Left hindlimb (tissue), 1 donor: ENCODE data around the gene KCNH6.

ENCODE experiments used
- DNase-seq: peaks from one replicate; pipeline ENCODE4 v3.0.0-alpha.2; 2018

Gene KCNH6

GRCh38 chr17:63486317-63487013 is 36.7 kb upstream of the KCNH6 start:
- DNase-seq = peak; percentile 23

- DNase-seq = no peak
Observed at GRCh38 chr17:63487014-63487339, 36.2 kb upstream of the KCNH6 start.

- DNase-seq = peak; percentile 5
Observed at GRCh38 chr17:63488851-63489250, 34.3 kb upstream of the KCNH6 start.

DNA sequence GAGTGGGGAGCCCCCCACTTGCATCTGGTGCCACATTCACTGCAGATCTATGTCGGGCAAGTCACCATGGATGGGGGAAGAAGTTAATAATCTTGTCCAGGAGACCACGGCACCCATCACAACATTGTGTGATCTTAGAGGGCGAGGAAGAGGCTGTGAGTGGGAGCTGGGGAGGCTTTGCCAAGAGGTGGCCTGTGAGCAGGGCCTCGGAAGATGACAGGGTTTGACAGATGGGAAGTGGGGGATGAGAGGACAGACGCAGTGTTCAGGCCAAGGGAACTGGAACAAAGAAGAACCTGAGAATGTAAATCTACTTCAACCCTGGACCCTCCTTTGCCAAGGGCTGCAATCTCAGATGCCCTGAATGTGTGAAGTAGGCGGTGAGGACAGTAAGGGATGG is 33.9 kb upstream of the KCNH6 start:
- peak; percentile 8 for DNase-seq

DNA sequence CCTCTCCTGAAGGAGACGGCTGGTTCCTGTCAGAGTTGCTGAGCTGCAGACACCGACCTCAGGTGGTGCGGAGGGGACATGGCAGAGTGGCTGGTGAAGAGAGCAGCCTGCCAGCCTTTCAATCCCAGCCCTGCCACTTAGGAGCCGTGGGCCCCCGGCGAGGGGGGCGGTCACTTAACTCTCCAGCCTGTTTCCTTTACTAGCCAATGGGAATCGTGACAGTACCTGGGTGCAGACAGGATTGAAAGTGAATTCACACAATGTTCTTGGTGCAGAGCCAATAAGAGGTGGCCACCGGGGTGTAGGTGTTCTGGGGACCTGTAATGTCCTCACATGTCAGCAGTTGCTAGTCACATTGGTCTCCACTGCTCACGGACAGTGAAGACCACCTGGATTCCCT is 32.8 kb upstream of the KCNH6 start:
- DNase-seq = peak; percentile 6

- DNase-seq = no peak
Observed at GRCh38 chr17:63490858-63491400, 32.2 kb upstream of the KCNH6 start.

- no peak for DNase-seq
Observed at GRCh38 chr17:63491413-63491812, 31.7 kb upstream of the KCNH6 start.

DNA sequence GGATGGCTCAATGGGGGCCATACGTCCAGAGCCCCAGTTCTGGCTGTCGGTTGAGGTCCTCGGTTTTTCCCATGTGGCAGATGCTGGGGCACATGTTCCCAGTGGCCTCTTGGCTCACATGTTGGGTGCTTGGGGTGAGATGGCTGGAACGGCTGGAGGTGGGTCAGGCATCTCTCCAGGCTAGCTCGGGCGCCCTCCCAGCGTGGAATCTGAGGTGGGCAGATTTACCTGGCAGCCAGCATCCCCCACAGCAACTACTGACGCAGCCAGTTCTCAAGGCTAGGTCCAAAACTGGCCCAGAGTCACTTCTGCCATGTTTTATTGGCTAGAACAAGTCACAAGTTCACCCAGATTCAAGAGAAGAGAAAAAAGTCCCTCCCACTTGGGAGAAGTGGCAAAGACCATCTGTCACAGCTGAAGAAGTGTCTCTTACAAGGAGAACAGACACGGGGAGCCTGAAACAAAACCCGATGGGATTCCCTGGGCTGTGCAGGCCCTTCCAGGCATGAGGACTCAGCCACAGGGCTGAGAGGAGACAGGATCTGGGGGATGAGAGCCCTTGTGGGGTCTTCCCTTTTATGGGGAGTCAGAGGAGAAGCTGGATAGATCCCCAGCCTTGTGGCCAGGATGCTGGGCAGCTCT is 31.1 kb upstream of the KCNH6 start:
- DNase-seq = no peak

DNA sequence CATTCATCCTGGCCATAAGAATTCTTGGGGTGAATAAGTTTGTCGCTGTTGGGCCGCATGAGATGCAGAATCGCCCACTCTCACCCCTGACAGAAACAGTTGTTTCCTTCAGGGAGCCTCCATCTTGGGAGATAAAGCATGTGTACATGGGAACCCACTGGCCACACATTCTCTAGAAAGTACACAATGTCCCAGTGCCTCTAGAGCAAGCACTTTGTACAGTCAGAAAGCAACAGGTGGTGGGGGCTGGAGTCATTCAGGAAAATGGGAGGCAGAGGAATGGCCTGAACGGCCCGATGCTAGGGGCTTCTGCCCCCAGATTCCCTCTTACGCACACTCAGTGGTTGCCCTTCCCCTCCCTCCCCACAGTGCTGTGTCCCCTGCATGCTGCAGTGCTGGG is 30.2 kb upstream of the KCNH6 start:
- DNase-seq = no peak

DNA sequence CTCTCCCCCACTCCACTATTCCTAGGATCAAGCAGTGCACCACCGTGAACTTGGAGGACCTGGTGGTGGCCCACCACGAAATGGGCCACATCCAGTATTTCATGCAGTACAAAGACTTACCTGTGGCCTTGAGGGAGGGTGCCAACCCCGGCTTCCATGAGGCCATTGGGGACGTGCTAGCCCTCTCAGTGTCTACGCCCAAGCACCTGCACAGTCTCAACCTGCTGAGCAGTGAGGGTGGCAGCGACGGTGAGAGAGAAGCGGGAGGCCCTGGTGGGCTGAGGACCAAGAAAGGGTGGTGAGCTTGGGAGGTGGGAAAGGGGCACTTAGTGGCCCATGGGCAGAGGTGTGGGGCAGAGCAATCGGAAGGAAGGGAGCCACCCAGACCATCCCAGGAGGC is 29.7 kb upstream of the KCNH6 start:
- no peak for DNase-seq

DNA sequence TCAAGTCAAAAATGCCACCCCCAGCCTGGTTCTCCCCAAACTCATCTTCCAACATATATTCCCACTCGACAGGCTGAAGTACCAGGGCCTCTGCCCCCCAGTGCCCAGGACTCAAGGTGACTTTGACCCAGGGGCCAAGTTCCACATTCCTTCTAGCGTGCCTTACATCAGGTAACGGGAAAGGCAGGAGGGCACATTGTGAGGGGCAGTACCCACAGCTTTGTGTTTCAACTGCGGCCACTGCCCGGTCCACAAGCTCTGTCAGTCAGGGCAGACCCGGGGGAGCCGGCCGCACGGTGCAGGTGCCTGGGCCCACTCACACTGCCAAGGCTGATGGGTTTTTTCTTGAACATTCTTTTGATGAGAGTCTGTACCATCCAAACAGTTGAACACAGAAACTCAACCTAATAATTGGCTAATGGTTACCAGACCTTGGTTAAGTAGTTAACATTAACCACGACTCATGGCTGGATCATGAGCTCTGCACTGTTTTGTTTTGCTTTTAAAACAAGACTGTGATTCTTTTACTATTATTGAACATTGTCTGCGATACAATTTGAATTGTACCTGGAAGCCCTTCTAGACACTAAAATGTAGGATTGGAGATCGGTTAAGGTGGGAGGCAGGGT is 28.7 kb upstream of the KCNH6 start:
- no peak for DNase-seq

GRCh38 chr17:63495491-63495890 is 27.7 kb upstream of the KCNH6 start:
- no peak for DNase-seq

DNA sequence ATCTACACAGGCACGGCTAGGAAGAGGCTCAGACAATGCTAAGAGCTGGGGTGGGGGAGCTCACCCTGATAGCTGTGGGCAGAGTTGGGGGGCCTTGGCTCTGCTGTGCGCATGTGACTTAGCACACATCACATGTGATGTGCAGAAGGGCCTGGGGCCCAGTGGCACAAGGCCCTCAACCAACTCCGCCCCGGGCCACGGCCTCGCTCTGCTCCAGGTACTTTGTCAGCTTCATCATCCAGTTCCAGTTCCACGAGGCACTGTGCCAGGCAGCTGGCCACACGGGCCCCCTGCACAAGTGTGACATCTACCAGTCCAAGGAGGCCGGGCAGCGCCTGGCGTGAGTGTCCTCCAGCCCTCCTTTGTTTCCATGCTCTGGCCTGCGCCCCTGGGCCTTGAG is 27.0 kb upstream of the KCNH6 start:
- DNase-seq = no peak

DNA sequence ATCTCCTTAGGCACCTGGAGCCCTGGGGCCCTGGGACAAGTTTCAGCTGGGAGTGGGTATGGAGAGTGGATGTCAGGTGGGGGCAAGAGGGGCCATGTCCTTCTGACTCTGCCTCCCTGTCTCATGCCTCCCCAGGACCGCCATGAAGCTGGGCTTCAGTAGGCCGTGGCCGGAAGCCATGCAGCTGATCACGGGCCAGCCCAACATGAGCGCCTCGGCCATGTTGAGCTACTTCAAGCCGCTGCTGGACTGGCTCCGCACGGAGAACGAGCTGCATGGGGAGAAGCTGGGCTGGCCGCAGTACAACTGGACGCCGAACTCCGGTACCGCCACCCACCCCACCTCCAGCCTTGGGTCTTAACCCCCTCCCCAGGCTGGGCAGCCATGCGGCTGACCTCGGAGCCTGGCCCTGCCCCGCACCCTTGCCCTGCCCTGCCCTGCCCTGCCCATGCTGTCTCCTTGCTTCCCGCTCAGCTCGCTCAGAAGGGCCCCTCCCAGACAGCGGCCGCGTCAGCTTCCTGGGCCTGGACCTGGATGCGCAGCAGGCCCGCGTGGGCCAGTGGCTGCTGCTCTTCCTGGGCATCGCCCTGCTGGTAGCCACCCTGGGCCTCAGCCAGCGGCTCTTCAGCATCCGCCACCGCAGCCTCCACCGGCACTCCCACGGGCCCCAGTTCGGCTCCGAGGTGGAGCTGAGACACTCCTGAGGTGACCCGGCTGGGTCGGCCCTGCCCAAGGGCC is 26.3 kb upstream of the KCNH6 start:
- no peak for DNase-seq

DNA sequence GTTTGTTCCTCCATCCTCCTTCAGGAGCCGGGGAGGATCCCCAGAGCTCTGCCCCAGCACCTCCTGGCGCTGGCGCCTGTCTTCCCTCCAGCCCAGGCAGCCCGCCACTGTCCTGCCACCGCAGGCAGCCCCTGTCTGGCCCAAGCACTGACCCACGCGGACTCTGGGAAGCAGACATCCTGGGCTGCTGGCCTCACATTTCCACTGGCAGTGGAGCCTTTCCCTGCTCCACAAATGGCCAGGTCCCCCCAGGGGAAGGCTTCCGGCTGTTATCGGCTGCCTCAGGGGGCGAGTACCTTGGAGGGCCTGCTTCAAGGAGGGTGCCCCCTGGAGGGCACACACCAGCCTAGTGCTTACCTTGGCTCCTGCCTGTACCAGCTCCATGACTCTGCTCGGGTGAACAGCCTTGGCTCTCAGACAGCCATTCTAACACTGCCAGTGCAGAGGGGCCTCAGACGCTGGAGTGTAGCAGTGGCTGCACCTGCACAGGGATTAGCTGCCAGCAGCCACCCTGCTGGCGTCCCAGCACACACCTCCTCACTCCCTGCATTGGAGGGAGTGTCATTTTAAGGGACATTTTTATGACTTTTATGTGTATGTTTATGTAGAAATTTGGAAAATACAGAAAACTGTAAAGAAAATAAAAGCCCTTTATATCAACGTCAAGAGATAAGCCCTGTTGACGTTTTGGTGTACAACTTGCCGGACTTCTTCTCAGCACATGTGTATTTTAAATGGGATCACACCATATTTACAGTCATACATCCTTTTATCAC is 25.3 kb upstream of the KCNH6 start:
- DNase-seq = no peak

DNA sequence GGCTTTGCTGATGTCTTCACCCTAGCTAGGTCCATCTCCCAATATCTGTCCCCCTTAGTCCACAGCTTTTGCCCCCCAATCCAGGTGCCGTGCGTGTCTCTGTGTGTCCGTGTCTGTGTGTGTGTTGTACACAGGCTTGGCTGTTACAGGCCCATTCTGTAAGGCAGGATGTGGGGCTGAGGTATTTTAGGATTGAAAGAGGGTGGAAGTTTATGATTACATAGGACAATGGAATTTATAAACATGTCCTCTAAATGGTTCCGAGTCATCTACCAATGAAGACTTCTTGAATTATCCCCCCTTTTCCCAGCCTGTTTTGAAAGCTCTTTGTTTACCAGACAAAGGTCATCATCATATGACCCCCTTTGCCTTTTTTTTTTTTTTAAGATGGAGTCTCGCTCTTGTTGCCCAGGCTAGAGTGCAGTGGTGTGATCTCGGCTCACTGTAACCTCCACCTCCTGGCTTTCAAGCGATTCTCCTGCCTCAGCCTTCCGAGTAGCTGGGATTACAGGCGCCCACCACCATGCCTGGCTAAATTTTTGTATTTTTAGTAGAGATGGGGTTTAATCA is 24.4 kb upstream of the KCNH6 start:
- DNase-seq = no peak

GRCh38 chr17:63500543-63501390 is 22.4 kb upstream of the KCNH6 start:
- no peak for DNase-seq

DNA sequence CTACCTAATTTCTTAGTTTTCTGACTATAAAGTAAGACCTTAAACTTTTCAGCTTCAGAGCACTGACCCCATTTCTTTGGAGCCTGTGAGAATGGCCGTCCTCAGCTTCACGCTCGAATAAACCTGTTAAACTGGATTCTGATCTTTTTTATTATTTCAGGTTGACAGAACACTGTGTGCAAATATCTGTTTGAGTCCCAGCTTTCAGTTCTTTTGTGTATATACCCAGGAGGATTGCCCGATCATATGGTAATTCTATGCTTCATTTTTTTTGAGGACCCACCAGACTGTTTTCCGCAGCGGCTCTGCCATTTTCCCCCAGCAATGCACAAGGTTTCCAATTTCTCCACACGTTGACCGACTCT is 19.8 kb upstream of the KCNH6 start:
- DNase-seq = no peak

GRCh38 chr17:63504261-63504660 is 18.9 kb upstream of the KCNH6 start:
- DNase-seq = no peak

DNA sequence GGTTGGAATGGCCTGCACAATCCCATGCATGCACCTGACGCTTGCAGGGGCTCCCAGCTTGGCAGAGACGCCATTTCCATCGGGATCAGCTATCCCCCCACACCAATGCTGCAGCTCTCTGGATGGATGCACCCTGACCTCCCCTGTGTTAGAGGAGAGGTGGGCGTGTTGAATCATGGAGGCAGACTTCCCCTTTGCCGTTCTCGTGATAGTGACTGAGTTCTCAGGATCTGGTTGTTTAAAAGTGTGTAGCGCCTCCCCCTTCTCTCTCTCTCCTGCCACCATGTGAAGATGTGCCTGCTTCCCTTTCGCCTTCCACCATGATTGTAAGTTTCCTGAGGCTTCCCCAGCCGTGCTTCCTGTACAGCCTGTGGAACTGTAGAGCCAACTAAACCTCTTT is 17.8 kb upstream of the KCNH6 start:
- no peak for DNase-seq

DNA sequence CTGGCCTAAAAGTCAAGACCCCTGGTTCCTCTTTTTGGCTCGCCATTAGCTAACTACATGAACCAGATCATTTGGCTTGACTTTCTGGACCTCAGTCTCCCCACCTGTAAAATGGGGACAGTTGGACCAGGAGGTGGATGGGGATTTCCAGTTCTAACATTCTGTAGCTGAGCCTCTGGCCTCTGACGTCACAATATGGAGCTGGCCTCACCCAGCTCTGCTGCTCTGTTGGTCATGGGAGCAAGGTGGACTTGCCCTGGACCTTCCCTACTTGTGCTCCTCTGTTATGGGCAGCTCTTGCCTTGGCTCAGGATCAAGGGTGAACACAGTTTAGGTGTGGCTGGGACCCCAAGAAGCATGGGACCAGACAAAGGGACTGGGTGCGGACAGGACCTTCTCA is 16.5 kb upstream of the KCNH6 start:
- no peak for DNase-seq

DNA sequence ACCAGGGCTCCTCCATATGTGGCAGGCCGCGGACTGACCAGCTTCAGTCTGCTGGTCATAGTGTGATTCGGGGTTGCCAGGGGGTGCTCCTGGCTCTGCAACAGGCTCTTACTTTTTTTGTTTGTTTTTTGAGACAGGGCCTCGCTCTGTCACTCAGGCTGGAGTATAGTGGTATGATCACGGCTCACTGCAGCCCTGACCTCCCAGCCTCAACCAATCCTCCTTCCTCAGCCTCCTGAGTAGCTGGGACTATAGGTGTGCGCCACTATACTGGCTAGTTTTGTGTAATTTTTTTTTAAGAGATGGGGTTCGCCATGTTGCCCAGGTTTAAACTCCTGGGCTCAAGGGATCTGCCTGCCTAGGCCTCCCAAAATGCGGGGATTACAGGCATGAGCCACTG is 11.8 kb upstream of the KCNH6 start:
- DNase-seq = no peak
